Activated CD8-positive, alpha-beta memory T cell treated with anti-CD3 and anti-CD28 coated beads, Interleukin-2, amount 50 U/mL, for 48 hours (primary cell): ENCODE data around the gene TMEM225.
"Not testable (repeated sequence)": the region's sequence is repeated elsewhere in the genome, so short reads cannot be mapped to it uniquely, and the experiment has no call there.

Experiments
- DNase-seq: peaks from one replicate; pipeline ENCODE4 v3.0.0-alpha.2; 2020

The TMEM225 gene

GRCh38 chr11:123885570-123885969, at the start of gene TMEM225:
Gene TMEM225 (minus strand): TSS chr11:123885670. CDS start chr11:123885425, 245 bp downstream.
- no peak for DNase-seq

- DNase-seq = no peak
These were observed 38.6 kb upstream of the TMEM225 start for GRCh38 chr11:123924027-123924426.

- no peak for DNase-seq
These were observed 35.5 kb upstream of the TMEM225 start for GRCh38 chr11:123920943-123921342.

GRCh38 chr11:123905826-123906225, 20.4 kb upstream of the TMEM225 start:
- DNase-seq = no peak

GRCh38 chr11:123904932-123905331, 19.5 kb upstream of the TMEM225 start:
- no peak for DNase-seq

GRCh38 chr11:123903932-123904331, 18.5 kb upstream of the TMEM225 start:
- no peak for DNase-seq

GRCh38 chr11:123901867-123902266, 16.4 kb upstream of the TMEM225 start, which contains the start of gene OR8D4:
Gene OR8D4 (plus strand): TSS chr11:123902167. CDS start chr11:123906432, 4,265 bp downstream.
- DNase-seq = no peak

GRCh38 chr11:123899792-123900191, 14.3 kb upstream of the TMEM225 start:
- DNase-seq = no peak

GRCh38 chr11:123892031-123892430, 6.6 kb upstream of the TMEM225 start:
- DNase-seq = no peak

- no peak for DNase-seq
These were observed 4.6 kb downstream of the TMEM225 start for GRCh38 chr11:123880912-123881311.

GRCh38 chr11:123867795-123868194, 17.7 kb downstream of the TMEM225 start:
- DNase-seq = not testable (repeated sequence)

GRCh38 chr11:123865293-123865692, 20.2 kb downstream of the TMEM225 start:
- not testable (repeated sequence) for DNase-seq

GRCh38 chr11:123859731-123860130, 25.7 kb downstream of the TMEM225 start:
- DNase-seq = no peak

GRCh38 chr11:123856444-123856843, 29.0 kb downstream of the TMEM225 start:
- DNase-seq = no peak

- no peak for DNase-seq
These were observed 32.4 kb downstream of the TMEM225 start for GRCh38 chr11:123853038-123853437.

- DNase-seq = no peak
These were observed 33.1 kb downstream of the TMEM225 start for GRCh38 chr11:123852321-123852720.

GRCh38 chr11:123851110-123851509, 34.4 kb downstream of the TMEM225 start:
- no peak for DNase-seq

GRCh38 chr11:123841174-123841573, 44.3 kb downstream of the TMEM225 start:
- DNase-seq = no peak

GRCh38 chr11:123839131-123839530, 46.3 kb downstream of the TMEM225 start:
- no peak for DNase-seq

GRCh38 chr11:123838659-123839058, 46.8 kb downstream of the TMEM225 start:
- DNase-seq = no peak

GRCh38 chr11:123838199-123838598, 47.3 kb downstream of the TMEM225 start:
- DNase-seq = no peak

GRCh38 chr11:123833095-123833494, 52.4 kb downstream of the TMEM225 start:
- no peak for DNase-seq
